ENCODE results near the gene PPP1R37. TPM values are rescaled to one million over a fixed set of nuclear protein-coding genes. Genes with fewer than 3 reads are reported as not detected.

PPP1R37 gene
- total RNA-seq, 4 donors from 2014 or later, result 6.7 to 43.8 (median 24.4) TPM

- TF ChIP-seq CTCF (IDR thresholded peaks at IDR 0.05) (no peak), POLR2A (IDR thresholded peaks at IDR 0.05) (no peak)
- no peaks in the 10 kb centered on the region for H3K9me3 ChIP-seq
- DNase-seq, result peak in 1 of 2 donors; percentile 38
- intact Hi-C loops (cut with DNase I; ENCODE audit: low total_unique reads), result no loop called here
- no peaks in the 10 kb centered on the region for H3K36me3 ChIP-seq
- H3K27ac ChIP-seq, result peak overlapping the region; percentile 50 to 89
- peaks cover 8 to 21% of the 10 kb centered on the region in 2 donors for H3K4me1 ChIP-seq
- peak overlapping the region; percentile 53 to 87 for H3K4me3 ChIP-seq
- no peaks in the 10 kb centered on the region for H3K27me3 ChIP-seq
Measured at GRCh38 chr19:45179072-45179891, 86.3 kb downstream of the PPP1R37 start.

- Histone ChIP-seq H3K36me3 (no peaks in the 10 kb centered on the region), H3K27me3 (no peaks in the 10 kb centered on the region), H3K27ac (peak overlapping the region in 1 of 2 donors; percentile 89), H3K9me3 (no peaks in the 10 kb centered on the region), H3K4me1 (peaks cover 8 to 21% of the 10 kb centered on the region in 2 donors), H3K4me3 (peak overlapping the region; percentile 53 to 87)
- DNase-seq, result no peak
- TF ChIP-seq CTCF (IDR thresholded peaks at IDR 0.05) (no peak), POLR2A (IDR thresholded peaks at IDR 0.05) (no peak)
- intact Hi-C loops (cut with DNase I; ENCODE audit: low total_unique reads), result no loop called here
Measured at GRCh38 chr19:45179892-45180370, 87.0 kb downstream of the PPP1R37 start.

GRCh38 chr19:45180936-45181335, 88.0 kb downstream of the PPP1R37 start:
- Histone ChIP-seq H3K4me3 (no peak overlapping the region), H3K27ac (no peak overlapping the region), H3K27me3 (no peaks in the 10 kb centered on the region), H3K36me3 (no peaks in the 10 kb centered on the region), H3K9me3 (no peaks in the 10 kb centered on the region), H3K4me1 (peaks cover 8 to 21% of the 10 kb centered on the region in 2 donors)
- intact Hi-C loops (cut with DNase I; ENCODE audit: low total_unique reads), result no loop called here
- TF ChIP-seq POLR2A (IDR thresholded peaks at IDR 0.05), result no peak
- TF ChIP-seq CTCF (IDR thresholded peaks at IDR 0.05), result no peak
- DNase-seq, result no peak

- DNase-seq, result no peak
- H3K4me3 ChIP-seq, result no peak overlapping the region
- H3K27me3 ChIP-seq, result no peaks in the 10 kb centered on the region
- no peaks in the 10 kb centered on the region for H3K9me3 ChIP-seq
- H3K27ac ChIP-seq, result no peak overlapping the region
- H3K36me3 ChIP-seq, result no peaks in the 10 kb centered on the region
- intact Hi-C loops (cut with DNase I; ENCODE audit: low total_unique reads), result no loop called here
- no peak for TF ChIP-seq POLR2A (IDR thresholded peaks at IDR 0.05)
- peaks cover 4 to 13% of the 10 kb centered on the region in 2 donors for H3K4me1 ChIP-seq
Measured at GRCh38 chr19:45182758-45183157, 89.8 kb downstream of the PPP1R37 start.

- no peak for TF ChIP-seq CTCF (IDR thresholded peaks at IDR 0.05)
- no peak for TF ChIP-seq POLR2A (IDR thresholded peaks at IDR 0.05)
- intact Hi-C loops (cut with DNase I; ENCODE audit: low total_unique reads), result no loop called here
- Histone ChIP-seq H3K27ac (no peak overlapping the region), H3K4me3 (no peak overlapping the region), H3K4me1 (peaks cover 4 to 13% of the 10 kb centered on the region in 2 donors), H3K27me3 (no peaks in the 10 kb centered on the region), H3K36me3 (no peaks in the 10 kb centered on the region), H3K9me3 (no peaks in the 10 kb centered on the region)
- no peak for DNase-seq
Measured at GRCh38 chr19:45184115-45184514, 91.1 kb downstream of the PPP1R37 start.

All from uterus (tissue), 4 donors.